ENCODE results near the gene MIER1.
"Not testable (repeated sequence)": the region's sequence is repeated elsewhere in the genome, so short reads cannot be mapped to it uniquely, and the experiment has no call there.

GRCh38 chr1:66979621-66980020, 54.8 kb downstream of the MIER1 start:
- not testable (repeated sequence) for TF ChIP-seq EZH2 (IDR thresholded peaks at IDR 0.05; ENCODE audit: borderline replicate concordance, insufficient read depth, low read depth, low read length, poor library complexity, severe bottlenecking); CTCF (IDR thresholded peaks at IDR 0.05)

Data from B cell (primary cell).